Epithelial cell of proximal tubule (primary cell): ENCODE measurements around the gene FXYD6. TPM values are rescaled to one million over a fixed set of nuclear protein-coding genes. Genes with fewer than 3 reads are reported as not detected.

Experiments used
- DNase-seq: peaks from one replicate; pipeline ENCODE4 v3.0.0-alpha.2; 2011; ENCODE audit warnings: low read depth
- H3K4me3 ChIP-seq: 2 replicates; pipeline ENCODE4 v1.5.1; 2011; ENCODE audit warnings: low read depth, mild to moderate bottlenecking, low read length
- CTCF ChIP-seq: conservative IDR thresholded peaks from 2 replicates; pipeline ENCODE4 v1.5.1; 2012; ENCODE audit warnings: low read depth, mild to moderate bottlenecking, low read length
- total RNA-seq: library from RNA; depleted of rRNA; stranded (reverse); fragments of >200 nt; gene quantifications from 2 replicates; pipeline ENCODE4 v1.2.3, GENCODE V29; 2015

Gene FXYD6
- total RNA-seq, 1 donor from 2014 or later: 71.2 TPM

DNA sequence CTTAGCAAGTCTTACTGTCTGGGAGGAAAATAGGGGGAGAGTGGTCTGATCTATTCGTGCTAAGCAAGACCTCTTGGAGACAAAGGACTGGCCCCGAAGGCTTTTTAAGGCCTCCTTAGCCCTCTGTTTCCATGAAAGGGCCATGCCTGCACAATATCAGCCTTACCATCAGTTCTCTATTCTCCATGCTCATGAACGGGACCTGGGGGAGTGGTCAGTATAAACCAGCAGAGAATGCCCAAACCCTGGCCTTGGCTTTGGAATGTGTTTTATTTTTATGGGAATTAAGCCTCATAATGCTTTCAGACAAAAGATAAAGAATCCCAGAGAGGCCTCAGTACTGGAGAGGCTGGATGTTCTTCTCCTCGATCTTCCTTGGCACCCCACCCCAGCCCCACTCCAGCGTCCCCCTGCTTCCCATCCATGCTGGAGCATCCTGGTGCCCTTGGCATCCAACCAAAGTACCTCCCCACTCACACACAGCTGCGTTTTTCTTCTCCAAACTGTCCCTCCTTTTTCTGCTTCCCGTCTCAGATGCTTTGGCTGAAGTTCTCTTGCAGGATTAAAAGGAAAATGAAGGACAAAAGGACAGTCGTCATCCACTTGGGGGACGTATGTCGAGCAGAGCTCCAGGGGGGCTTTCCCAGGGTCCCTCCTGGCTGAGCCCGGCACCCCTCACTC is 18.6 kb downstream of the FXYD6 start:
- H3K4me3 ChIP-seq: no peak overlapping the region
- DNase-seq: no peak
- TF ChIP-seq CTCF: no peak

DNA sequence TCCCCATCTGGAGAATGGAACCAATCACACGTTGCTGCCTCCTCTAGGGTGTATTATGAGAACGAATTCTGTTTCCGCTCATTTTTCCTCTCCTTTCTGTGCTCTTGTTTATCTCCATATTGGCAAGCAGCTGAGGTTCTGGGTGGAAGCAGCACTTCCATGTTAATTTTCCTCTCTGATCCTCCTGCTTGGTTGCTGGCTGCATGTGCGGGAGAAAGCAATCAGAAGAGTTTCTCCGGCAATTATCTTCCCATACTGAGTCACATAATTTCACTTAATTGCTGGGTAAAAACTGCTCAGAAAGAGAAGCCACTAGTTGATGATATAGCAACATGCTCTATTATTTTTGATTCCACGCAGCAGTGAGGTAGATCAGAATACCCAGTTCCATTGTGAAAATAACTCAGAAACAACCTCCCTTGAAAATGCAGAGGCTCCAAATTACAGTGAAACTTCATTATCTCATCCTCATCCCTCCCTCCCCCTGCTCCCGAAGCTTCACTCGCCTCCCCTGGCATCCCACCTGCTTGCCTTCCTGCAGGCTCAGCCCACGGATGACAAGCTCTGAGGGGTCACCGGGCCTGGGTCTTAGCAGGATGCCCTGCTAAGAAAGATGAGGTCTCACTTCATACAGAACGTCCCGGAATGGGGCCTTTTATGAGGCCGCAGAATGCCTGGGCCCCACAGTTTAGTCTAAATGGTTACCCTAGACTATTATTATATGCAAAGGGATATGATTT is 20.4 kb downstream of the FXYD6 start:
- H3K4me3 ChIP-seq: no peak overlapping the region
- no peak for DNase-seq
- TF ChIP-seq CTCF: no peak

DNA sequence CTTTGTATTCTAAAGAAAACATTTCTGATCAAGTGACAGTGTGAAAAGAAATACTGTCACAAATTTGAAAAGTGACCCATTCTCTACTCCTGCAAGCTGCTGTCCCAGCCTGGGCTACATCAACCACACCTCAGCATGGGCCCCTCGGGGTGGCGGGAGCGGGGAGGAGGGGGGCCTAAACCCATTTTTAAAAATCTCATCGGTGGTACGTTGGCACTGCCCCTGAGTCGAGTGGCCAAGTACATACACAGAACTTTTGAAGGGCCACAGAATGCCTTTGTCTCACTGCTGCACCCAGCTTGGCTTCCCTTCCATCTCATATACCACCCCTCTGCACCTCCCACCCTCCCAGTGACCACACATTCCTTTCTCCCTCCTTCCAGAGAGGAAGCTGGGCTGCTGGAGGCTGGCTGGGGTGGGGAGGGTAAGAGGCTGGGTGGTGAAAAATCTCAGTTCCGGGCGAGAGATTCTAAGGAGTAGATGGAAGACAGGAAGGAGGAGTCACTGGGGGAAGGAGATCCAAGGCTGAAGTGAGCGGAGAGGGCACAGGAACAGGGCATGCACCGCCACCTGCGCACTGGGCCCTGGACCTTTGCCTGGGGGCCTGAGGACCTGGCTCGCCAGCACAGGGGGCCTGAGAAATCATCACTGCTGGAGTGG is 21.1 kb downstream of the FXYD6 start:
- H3K4me3 ChIP-seq: no peak overlapping the region
- no peak for TF ChIP-seq CTCF
- no peak for DNase-seq

- DNase-seq: no peak
- TF ChIP-seq CTCF: no peak
Measured at GRCh38 chr11:117852309-117852708, 24.1 kb downstream of the FXYD6 start.

GRCh38 chr11:117851852-117852251 is 24.6 kb downstream of the FXYD6 start:
- H3K4me3 ChIP-seq: no peak overlapping the region
- DNase-seq: no peak
- no peak for TF ChIP-seq CTCF

More at GRCh38 chr11:117852309-117852708, 24.1 kb downstream of the FXYD6 start:
- H3K4me3 ChIP-seq: no peak overlapping the region

DNA sequence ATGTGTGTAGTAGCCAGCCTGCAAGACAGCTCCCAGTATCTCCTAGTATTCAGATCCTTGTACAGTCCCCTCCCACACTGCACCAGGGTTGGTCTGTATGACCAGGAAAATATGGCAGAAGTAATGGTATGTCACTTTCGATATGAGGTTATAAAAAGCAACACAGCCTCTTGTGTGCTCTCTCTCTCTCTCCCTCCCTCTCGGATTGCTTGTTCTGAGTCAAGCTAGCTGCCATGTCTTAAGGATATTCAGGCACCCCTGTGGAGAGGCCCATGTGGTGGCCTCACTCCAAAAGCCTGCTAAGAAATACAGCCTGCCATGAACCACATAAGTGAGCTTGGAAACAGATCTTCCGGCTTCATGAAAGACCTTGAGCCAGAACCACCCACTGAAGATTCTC is 25.4 kb downstream of the FXYD6 start:
- H3K4me3 ChIP-seq: no peak overlapping the region
- no peak for DNase-seq
- TF ChIP-seq CTCF: no peak
